Transverse colon (tissue), 4 donors: ENCODE data around the gene RNF11. TPM values are rescaled to one million over a fixed set of nuclear protein-coding genes. Genes with fewer than 3 reads are reported as not detected.

ENCODE experiments used
- total RNA-seq, 4 donors: library from RNA; depleted of rRNA; stranded (reverse); fragments of >200 nt; gene quantifications; one replicate each; pipeline ENCODE4 v1.1.0, GENCODE V29; 2016

Gene RNF11
- total RNA-seq, 4 donors from 2014 or later = 34.8 to 72.5 (median 52.8) TPM

Other genes with a start within 250 kb of the RNF11 start
- not detected for gene C1orf185, start 134.0 kb upstream of the RNF11 start, total RNA-seq
- gene TTC39A, start 94.3 kb downstream of the RNF11 start, total RNA-seq = 10 to 100 TPM; 41.8 to 96.1 (median 73.0) TPM